Tibial artery (tissue), 4 donors: ENCODE measurements around the gene CDHR1.

Experiments used
- DNase-seq, 2 donors: peaks; one replicate each; pipeline ENCODE4 v3.0.0-alpha.2; 2019
- H3K27ac ChIP-seq, 2 donors: fragments of 200-600 bp; sonication (generic) in 1 of 2; 1 replicate in 1 of 2; 2 replicates in 1 of 2; pipeline ENCODE4 v1.5.1; 2018 to 2019; ENCODE audit warnings: mild to moderate bottlenecking in 1 of 2
- H3K27me3 ChIP-seq, 2 donors: fragments of 200-600 bp; sonication (generic) in 1 of 2; one replicate each; pipeline versions ENCODE4 v1.5.1 to v1.6.0; 2016 to 2019
- H3K36me3 ChIP-seq, 3 donors: fragments of 200-600 bp; sonication (generic) in 2 of 3; one replicate each; pipeline ENCODE4 v1.5.1; 2016 to 2019; ENCODE audit warnings: mild to moderate bottlenecking in 2 of 3
- H3K4me1 ChIP-seq, 4 donors: fragments of 200-600 bp; sonication (generic) in 2 of 4; 1 replicate in 3 of 4; 2 replicates in 1 of 4; pipeline ENCODE4 v1.5.1; 2016 to 2019
- H3K4me3 ChIP-seq, 2 donors: fragments of 200-600 bp; sonication (generic) in 1 of 2; 1 replicate in 1 of 2; 2 replicates in 1 of 2; pipeline ENCODE4 v1.5.1; 2018 to 2019; ENCODE audit warnings: mild to moderate bottlenecking in 2 of 2
- H3K9me3 ChIP-seq, 3 donors: fragments of 200-600 bp; sonication (generic) in 1 of 3; one replicate each; pipeline ENCODE4 v1.5.1; 2016 to 2019
- CTCF ChIP-seq, 2 experiments: fragments of 200-600 bp in 1 of 2; fragments of 450-650 bp in 1 of 2; IDR thresholded peaks; one replicate each; pipeline ENCODE4 v1.5.1; 2017 to 2019; ENCODE audit warnings: antibody characterized with exemption in 2 of 2, mild to moderate bottlenecking in 1 of 2, moderate library complexity in 1 of 2
- intact Hi-C: fragments of 100-400 bp; cut with DNase I; formaldehyde crosslinking; loops from one replicate; pipeline ENCODE4 v1.15.0; 2023; ENCODE audit warnings: low total_unique reads

Gene CDHR1

GRCh38 chr10:84225427-84226173 is 31.3 kb downstream of the CDHR1 start, which contains the start of gene LRIT2:
TSS of gene LRIT2 (minus strand) at chr10:84225544. CDS start at chr10:84225520, 24 bp downstream.
- Histone ChIP-seq H3K4me1 (peaks cover 0 to 1% (median under 1%) of the 10 kb centered on the region in 4 donors), H3K9me3 (no peaks in the 10 kb centered on the region), H3K4me3 (no peak within 1 kb of the TSS), H3K27ac (no peak within 1 kb of the TSS), H3K36me3 (no peaks in the 10 kb centered on the region), H3K27me3 (peaks cover 0 to 24% of the 10 kb centered on the region in 2 donors)
- intact Hi-C loops: no loop called here
- no peak for TF ChIP-seq CTCF (IDR thresholded peaks at IDR 0.05)
- peak in 1 of 2 donors; percentile 6 for DNase-seq

- H3K4me1 ChIP-seq: peaks cover 0 to 5% (median 3%) of the 10 kb centered on the region in 4 donors
- intact Hi-C loops: no loop called here
- no peaks in the 10 kb centered on the region for H3K36me3 ChIP-seq
- DNase-seq: no peak
- H3K9me3 ChIP-seq: no peaks in the 10 kb centered on the region
- no peak overlapping the region for H3K27ac ChIP-seq
- peaks cover 0 to 19% of the 10 kb centered on the region in 2 donors for H3K27me3 ChIP-seq
- no peak for TF ChIP-seq CTCF (IDR thresholded peaks at IDR 0.05)
- no peak overlapping the region for H3K4me3 ChIP-seq
Observed at GRCh38 chr10:84226616-84227015, 32.3 kb downstream of the CDHR1 start.

GRCh38 chr10:84227810-84228209 is 33.5 kb downstream of the CDHR1 start:
- intact Hi-C loops: no loop called here

GRCh38 chr10:84230359-84230758 is 36.0 kb downstream of the CDHR1 start:
- intact Hi-C loops: no loop called here
- Histone ChIP-seq H3K27ac (no peak overlapping the region), H3K9me3 (no peaks in the 10 kb centered on the region), H3K4me1 (peaks cover 0 to 5% (median 3%) of the 10 kb centered on the region in 4 donors), H3K27me3 (peaks cover 0 to 7% of the 10 kb centered on the region in 2 donors), H3K36me3 (no peaks in the 10 kb centered on the region), H3K4me3 (no peak overlapping the region)
- no peak for TF ChIP-seq CTCF (IDR thresholded peaks at IDR 0.05)
- DNase-seq: peak; percentile 64 to 68

More at GRCh38 chr10:84227810-84228209, 33.5 kb downstream of the CDHR1 start:
- Histone ChIP-seq H3K4me3 (no peak overlapping the region), H3K36me3 (no peaks in the 10 kb centered on the region), H3K27me3 (peaks cover 0 to 11% of the 10 kb centered on the region in 2 donors), H3K9me3 (no peaks in the 10 kb centered on the region), H3K27ac (no peak overlapping the region), H3K4me1 (peaks cover 0 to 5% (median 3%) of the 10 kb centered on the region in 4 donors)
- peak in 1 of 2 donors; percentile 31 for DNase-seq
- no peak for TF ChIP-seq CTCF (IDR thresholded peaks at IDR 0.05)

- TF ChIP-seq CTCF (IDR thresholded peaks at IDR 0.05): no peak
- H3K4me1 ChIP-seq: peaks cover 0 to 5% (median 3%) of the 10 kb centered on the region in 4 donors
- H3K9me3 ChIP-seq: no peaks in the 10 kb centered on the region
- H3K4me3 ChIP-seq: no peak overlapping the region
- no peaks in the 10 kb centered on the region for H3K36me3 ChIP-seq
- peaks cover 0 to 16% of the 10 kb centered on the region in 2 donors for H3K27me3 ChIP-seq
- intact Hi-C loops: no loop called here
- no peak overlapping the region for H3K27ac ChIP-seq
- DNase-seq: peak in 1 of 2 donors; percentile 46
Observed at GRCh38 chr10:84232376-84232775, 38.0 kb downstream of the CDHR1 start.
